Measurements from ENCODE around the gene PRSS35.

- no peak for TF ChIP-seq CTCF (conservative IDR thresholded peaks at IDR 0.05)
- no peak for TF ChIP-seq EZH2 (IDR thresholded peaks at IDR 0.05; ENCODE audit: low read depth)
These were observed 2.1 kb downstream of the PRSS35 start for GRCh38 chr6:83514466-83514865.
